H1 (cell line): ENCODE measurements around the gene TAF15. TPM values are rescaled to one million over a fixed set of nuclear protein-coding genes. Genes with fewer than 3 reads are reported as not detected.

Experiments used
- BACH1 ChIP-seq: IDR thresholded peaks from 2 replicates; pipeline ENCODE4 v1.6.1; 2012; ENCODE audit warnings: low read length, improper control_type of control experiment
- CEBPB ChIP-seq: IDR thresholded peaks from 2 replicates; pipeline ENCODE4 v1.6.1; 2012; ENCODE audit warnings: low read depth, low read length
- CREB1 ChIP-seq: IDR thresholded peaks from 2 replicates; pipeline ENCODE4 v1.6.1; 2012; ENCODE audit warnings: inconsistent platforms
- EZH2 ChIP-seq: fragments of 200-600 bp; sonication (generic); IDR thresholded peaks from 2 replicates; pipeline ENCODE4 v1.7.1; 2012; ENCODE audit warnings: low read depth, mild to moderate bottlenecking, moderate library complexity, low read length, inconsistent platforms; ENCODE audit not compliant: severe bottlenecking
- GABPA ChIP-seq: IDR thresholded peaks from 2 replicates; pipeline ENCODE4 v1.6.1; 2011; ENCODE audit warnings: mild to moderate bottlenecking, low read length, moderate library complexity, borderline replicate concordance; ENCODE audit not compliant: insufficient read depth
- SIN3A ChIP-seq, 2 experiments: IDR thresholded peaks in 1 of 2; conservative IDR thresholded peaks in 1 of 2; 2 replicates each; pipeline ENCODE4 v1.6.1; 2011 to 2012; ENCODE audit warnings: low read length in 2 of 2, improper control_type of control experiment in 1 of 2, low read depth in 1 of 2, mild to moderate bottlenecking in 1 of 2
- TBP ChIP-seq: IDR thresholded peaks from 2 replicates; pipeline ENCODE4 v1.6.1; 2011; ENCODE audit warnings: low read depth, low read length, improper control_type of control experiment
- TCF12 ChIP-seq: IDR thresholded peaks from 2 replicates; pipeline ENCODE4 v1.6.1; 2011; ENCODE audit warnings: low read depth, mild to moderate bottlenecking, low read length
- polyA plus RNA-seq, 7 experiments: library from polyadenylated mRNA; depleted of rRNA in 3 of 7; stranded (reverse) in 5 of 7; unstranded in 2 of 7; fragments of >200 nt in 5 of 7; fragments of 200-250 nt in 2 of 7; gene quantifications; 1 replicate in 5 of 7; 2 replicates in 1 of 7; 4 replicates in 1 of 7; pipeline versions ENCODE4 v1.2.1 to v1.2.3, GENCODE V29; 2011 to 2013; ENCODE audit warnings: missing spikeins in 2 of 7, mixed read lengths in 2 of 7
- total RNA-seq: library from RNA; stranded (reverse); fragmentation: NEBNext Ultra II Directional; extraction: Animal tissue kit (Norgen Biotek cat#: 25700); gene quantifications from 2 replicates; pipeline ENCODE4 v1.2.1, GENCODE V29; 2021
- TF ChIP-seq, protein P1 (sequence below): IDR thresholded peaks from 2 replicates; pipeline ENCODE4 v1.6.1; 2011; ENCODE audit warnings: low read length, improper control_type of control experiment

TAF15 gene
- total and polyA plus RNA-seq, 2 of the 8 experiments (the other 6 are each of a cell fraction or from before 2014, with no cell fraction given): 80.1 to 338 TPM

GRCh38 chr17:35773129-35773528, 36.2 kb upstream of the TAF15 start (continued):
- TF ChIP-seq, protein P1, sequence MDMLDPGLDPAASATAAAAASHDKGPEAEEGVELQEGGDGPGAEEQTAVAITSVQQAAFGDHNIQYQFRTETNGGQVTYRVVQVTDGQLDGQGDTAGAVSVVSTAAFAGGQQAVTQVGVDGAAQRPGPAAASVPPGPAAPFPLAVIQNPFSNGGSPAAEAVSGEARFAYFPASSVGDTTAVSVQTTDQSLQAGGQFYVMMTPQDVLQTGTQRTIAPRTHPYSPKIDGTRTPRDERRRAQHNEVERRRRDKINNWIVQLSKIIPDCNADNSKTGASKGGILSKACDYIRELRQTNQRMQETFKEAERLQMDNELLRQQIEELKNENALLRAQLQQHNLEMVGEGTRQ: no peak
- TF ChIP-seq EZH2: no peak
- TF ChIP-seq SIN3A (conservative IDR thresholded peaks at IDR 0.05 in 1 of 2, IDR thresholded peaks at IDR 0.05 in 1 of 2; ENCODE audit: low read depth in 1 of 2, low read length in 2 of 2): no peak
- TF ChIP-seq TCF12: no peak
- TF ChIP-seq CREB1: no peak
- TF ChIP-seq TBP: no peak
- TF ChIP-seq CEBPB: no peak
- TF ChIP-seq GABPA: no peak
- no peak for TF ChIP-seq BACH1
